ENCODE measurements around the gene BACH2.
"Not testable (repeated sequence)": the region's sequence is repeated elsewhere in the genome, so short reads cannot be mapped to it uniquely, and the experiment has no call there.

The BACH2 gene

DNA sequence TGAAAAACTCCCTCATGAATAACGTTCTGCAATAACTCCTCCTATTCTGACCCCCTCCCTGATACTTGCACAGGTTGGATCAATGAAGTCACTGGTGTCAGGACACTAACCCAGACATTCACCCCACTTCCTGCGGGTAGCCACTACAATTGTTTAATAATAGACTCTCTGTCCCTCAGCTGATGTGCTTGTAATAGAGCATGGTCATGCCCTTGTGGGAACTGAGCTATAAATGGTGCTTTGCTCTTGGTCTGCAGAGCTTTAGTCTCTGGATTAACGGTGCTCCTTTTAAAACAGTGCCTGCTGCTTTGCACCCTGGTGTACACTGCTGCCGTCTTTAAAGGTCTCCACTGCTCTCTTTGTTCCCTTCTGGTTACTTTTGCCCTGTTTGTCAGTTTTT lies 127.3 kb downstream of the BACH2 start:
- H3K4me3 ChIP-seq (IDR thresholded peaks at IDR 0.05; ENCODE audit: insufficient read depth, low read depth, low read length), result no peak overlapping the region
- H3K9ac ChIP-seq, result no peak overlapping the region
- no peaks in the 10 kb centered on the region for H3K79me2 ChIP-seq (ENCODE audit: insufficient read depth, low read depth)
- no peak overlapping the region for H2AFZ ChIP-seq (ENCODE audit: low read depth)
- H3K36me3 ChIP-seq (ENCODE audit: insufficient read depth), result no peaks in the 10 kb centered on the region
- H3K27ac ChIP-seq, result no peak overlapping the region
- no peaks in the 10 kb centered on the region for H4K20me1 ChIP-seq (ENCODE audit: insufficient read depth)
- no peak overlapping the region for H3K4me2 ChIP-seq
- H3K27me3 ChIP-seq (ENCODE audit: insufficient read depth, low read depth), result no peaks in the 10 kb centered on the region
- H3K4me1 ChIP-seq (ENCODE audit: low read depth, poor library complexity, severe bottlenecking), result no peaks in the 10 kb centered on the region
- TF ChIP-seq, protein P1, sequence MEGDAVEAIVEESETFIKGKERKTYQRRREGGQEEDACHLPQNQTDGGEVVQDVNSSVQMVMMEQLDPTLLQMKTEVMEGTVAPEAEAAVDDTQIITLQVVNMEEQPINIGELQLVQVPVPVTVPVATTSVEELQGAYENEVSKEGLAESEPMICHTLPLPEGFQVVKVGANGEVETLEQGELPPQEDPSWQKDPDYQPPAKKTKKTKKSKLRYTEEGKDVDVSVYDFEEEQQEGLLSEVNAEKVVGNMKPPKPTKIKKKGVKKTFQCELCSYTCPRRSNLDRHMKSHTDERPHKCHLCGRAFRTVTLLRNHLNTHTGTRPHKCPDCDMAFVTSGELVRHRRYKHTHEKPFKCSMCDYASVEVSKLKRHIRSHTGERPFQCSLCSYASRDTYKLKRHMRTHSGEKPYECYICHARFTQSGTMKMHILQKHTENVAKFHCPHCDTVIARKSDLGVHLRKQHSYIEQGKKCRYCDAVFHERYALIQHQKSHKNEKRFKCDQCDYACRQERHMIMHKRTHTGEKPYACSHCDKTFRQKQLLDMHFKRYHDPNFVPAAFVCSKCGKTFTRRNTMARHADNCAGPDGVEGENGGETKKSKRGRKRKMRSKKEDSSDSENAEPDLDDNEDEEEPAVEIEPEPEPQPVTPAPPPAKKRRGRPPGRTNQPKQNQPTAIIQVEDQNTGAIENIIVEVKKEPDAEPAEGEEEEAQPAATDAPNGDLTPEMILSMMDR (conservative IDR thresholded peaks at IDR 0.05; ENCODE audit: low read depth, low read length), result no peak

- Histone ChIP-seq H4K20me1 (ENCODE audit: insufficient read depth) (no peaks in the 10 kb centered on the region), H3K27me3 (ENCODE audit: insufficient read depth, low read depth) (no peaks in the 10 kb centered on the region), H3K4me2 (no peak overlapping the region), H2AFZ (ENCODE audit: low read depth) (no peak overlapping the region), H3K79me2 (ENCODE audit: insufficient read depth, low read depth) (no peaks in the 10 kb centered on the region), H3K4me1 (ENCODE audit: low read depth, poor library complexity, severe bottlenecking) (no peaks in the 10 kb centered on the region), H3K27ac (no peak overlapping the region), H3K4me3 (IDR thresholded peaks at IDR 0.05; ENCODE audit: insufficient read depth, low read depth, low read length) (no peak overlapping the region), H3K36me3 (ENCODE audit: insufficient read depth) (no peaks in the 10 kb centered on the region), H3K9ac (no peak overlapping the region)
- TF ChIP-seq, protein P1 (conservative IDR thresholded peaks at IDR 0.05; ENCODE audit: low read depth, low read length), result no peak
Measured at GRCh38 chr6:90168693-90169131, 127.9 kb downstream of the BACH2 start.

GRCh38 chr6:90167514-90168379 lies 128.9 kb downstream of the BACH2 start:
- Histone ChIP-seq H3K9ac (no peak overlapping the region), H4K20me1 (ENCODE audit: insufficient read depth) (no peaks in the 10 kb centered on the region), H3K27me3 (ENCODE audit: insufficient read depth, low read depth) (no peaks in the 10 kb centered on the region), H3K79me2 (ENCODE audit: insufficient read depth, low read depth) (no peaks in the 10 kb centered on the region), H3K36me3 (ENCODE audit: insufficient read depth) (no peaks in the 10 kb centered on the region), H3K4me1 (ENCODE audit: low read depth, poor library complexity, severe bottlenecking) (no peaks in the 10 kb centered on the region), H3K4me3 (IDR thresholded peaks at IDR 0.05; ENCODE audit: insufficient read depth, low read depth, low read length) (no peak overlapping the region), H3K27ac (no peak overlapping the region), H2AFZ (ENCODE audit: low read depth) (no peak overlapping the region), H3K4me2 (no peak overlapping the region)
- TF ChIP-seq, protein P1 (conservative IDR thresholded peaks at IDR 0.05; ENCODE audit: low read depth, low read length), result no peak

DNA sequence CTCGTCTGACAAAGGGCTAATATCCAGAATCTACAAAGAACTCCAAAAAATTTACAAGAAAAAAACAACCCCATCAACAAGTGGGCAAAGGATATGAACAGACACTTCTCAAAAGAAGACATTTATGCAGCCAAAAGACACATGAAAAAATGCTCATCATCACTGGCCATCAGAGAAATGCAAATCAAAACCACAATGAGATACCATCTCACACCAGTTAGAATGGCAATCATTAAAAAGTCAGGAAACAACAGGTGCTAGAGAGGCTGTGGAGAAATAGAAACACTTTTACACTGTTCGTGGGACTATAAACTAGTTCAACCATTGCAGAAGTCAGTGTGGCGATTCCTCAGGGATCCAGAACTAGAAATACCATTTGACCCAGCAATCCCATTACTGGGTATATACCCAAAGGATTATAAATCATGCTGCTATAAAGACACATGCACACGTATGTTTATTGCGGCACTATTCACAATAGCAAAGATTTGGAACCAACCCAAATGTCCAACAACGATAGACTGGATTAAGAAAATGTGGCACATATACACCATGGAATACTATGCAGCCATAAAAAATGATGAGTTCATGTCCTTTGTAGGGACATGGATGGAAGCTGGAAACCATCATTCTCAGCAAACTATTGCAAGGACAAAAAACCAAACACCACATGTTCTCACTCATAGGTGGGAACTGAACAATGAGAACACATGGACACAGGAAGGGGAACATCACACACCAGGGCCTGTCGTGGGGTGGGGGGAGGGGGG lies 130.3 kb downstream of the BACH2 start:
- H3K36me3 ChIP-seq (ENCODE audit: insufficient read depth); H3K4me2 ChIP-seq; H3K4me1 ChIP-seq (ENCODE audit: low read depth, poor library complexity, severe bottlenecking); H4K20me1 ChIP-seq (ENCODE audit: insufficient read depth); H3K79me2 ChIP-seq (ENCODE audit: insufficient read depth, low read depth); H3K27me3 ChIP-seq (ENCODE audit: insufficient read depth, low read depth); H2AFZ ChIP-seq (ENCODE audit: low read depth); H3K9ac ChIP-seq; H3K27ac ChIP-seq; H3K4me3 ChIP-seq (IDR thresholded peaks at IDR 0.05; ENCODE audit: insufficient read depth, low read depth, low read length): not testable (repeated sequence)
